Uterus (tissue), 2 donors: ENCODE data around the gene SLC35E2B.

Source experiments
- CTCF ChIP-seq, 4 experiments: fragments of 200-600 bp in 2 of 4; fragments of 450-650 bp in 2 of 4; sonication (generic) in 2 of 4; IDR thresholded peaks; one replicate each; pipeline ENCODE4 v1.5.1; 2016 to 2019; ENCODE audit warnings: antibody characterized with exemption in 4 of 4, mild to moderate bottlenecking in 2 of 4, moderate library complexity in 1 of 4
- POLR2A ChIP-seq, 2 donors: fragments of 450-650 bp; IDR thresholded peaks; one replicate each; pipeline ENCODE4 v1.6.1; 2016; ENCODE audit warnings: antibody characterized with exemption in 2 of 2, mild to moderate bottlenecking in 1 of 2, moderate library complexity in 1 of 2

GRCh38 chr1:1625404-1625775, 67.2 kb downstream of the SLC35E2B start:
- TF ChIP-seq CTCF (IDR thresholded peaks at IDR 0.05) (no peak), POLR2A (IDR thresholded peaks at IDR 0.05) (no peak)
